ENCODE results near the gene PRAC1. TPM values are rescaled to one million over a fixed set of nuclear protein-coding genes. Genes with fewer than 3 reads are reported as not detected.

PRAC1 gene
- total and polyA plus RNA-seq, 2 of the 8 experiments (the other 6 are each of a cell fraction or from before 2014, with no cell fraction given): not detected

DNA sequence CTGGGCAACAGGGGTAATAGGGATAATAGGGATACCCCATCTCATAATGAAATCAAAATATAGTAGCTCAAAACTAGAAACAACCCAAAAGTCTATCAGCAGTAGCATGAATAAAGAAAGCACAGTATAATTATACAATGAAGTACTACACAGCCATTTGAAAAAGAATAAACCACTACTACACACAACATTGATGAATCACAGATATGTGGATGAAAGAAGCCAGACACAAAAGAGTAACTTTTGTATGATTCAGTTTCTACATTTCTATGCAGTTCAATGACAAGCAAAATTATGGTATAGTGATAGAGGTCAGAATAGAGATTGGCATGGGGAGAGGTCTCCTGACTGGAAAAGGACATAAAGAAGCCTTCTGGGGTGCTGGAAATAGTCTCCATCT is 9.0 kb upstream of the PRAC1 start (continued):
- TF ChIP-seq RXRA (IDR thresholded peaks at IDR 0.05; ENCODE audit: insufficient read depth, low read depth, low read length) (no peak), SP2 (IDR thresholded peaks at IDR 0.05; ENCODE audit: low read length) (no peak)
